ENCODE results near the gene PGP.

PGP gene

DNA sequence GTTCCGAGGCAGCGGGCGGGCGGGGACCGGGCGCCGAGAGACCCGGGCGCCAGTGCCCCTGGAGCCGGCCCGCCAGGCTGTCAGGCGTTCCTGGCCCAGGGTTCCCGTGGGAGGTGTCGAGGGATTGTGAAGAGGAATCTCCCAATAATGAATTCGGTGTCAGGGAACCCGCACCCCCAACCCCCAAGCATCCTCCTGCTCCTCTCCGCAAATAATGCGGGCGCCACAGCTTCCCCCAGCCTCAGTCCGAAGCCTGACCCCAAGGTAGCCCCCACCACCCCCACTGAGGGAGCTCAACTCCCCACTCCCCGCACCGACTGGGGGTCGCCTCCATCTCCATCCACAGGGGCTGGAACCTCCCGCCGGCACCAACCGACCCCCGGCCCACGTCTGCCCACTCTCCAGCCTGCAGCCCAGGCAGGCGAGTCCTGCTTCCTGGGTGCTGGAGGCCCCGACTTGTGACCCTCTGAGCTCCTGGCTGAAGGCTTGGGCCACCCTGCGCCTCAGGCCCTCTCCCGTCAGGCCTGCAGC is 17.6 kb downstream of the PGP start:
- H3K4me3 ChIP-seq (ENCODE audit: low read depth, low read length) = no peak overlapping the region
- TF ChIP-seq, protein P1, sequence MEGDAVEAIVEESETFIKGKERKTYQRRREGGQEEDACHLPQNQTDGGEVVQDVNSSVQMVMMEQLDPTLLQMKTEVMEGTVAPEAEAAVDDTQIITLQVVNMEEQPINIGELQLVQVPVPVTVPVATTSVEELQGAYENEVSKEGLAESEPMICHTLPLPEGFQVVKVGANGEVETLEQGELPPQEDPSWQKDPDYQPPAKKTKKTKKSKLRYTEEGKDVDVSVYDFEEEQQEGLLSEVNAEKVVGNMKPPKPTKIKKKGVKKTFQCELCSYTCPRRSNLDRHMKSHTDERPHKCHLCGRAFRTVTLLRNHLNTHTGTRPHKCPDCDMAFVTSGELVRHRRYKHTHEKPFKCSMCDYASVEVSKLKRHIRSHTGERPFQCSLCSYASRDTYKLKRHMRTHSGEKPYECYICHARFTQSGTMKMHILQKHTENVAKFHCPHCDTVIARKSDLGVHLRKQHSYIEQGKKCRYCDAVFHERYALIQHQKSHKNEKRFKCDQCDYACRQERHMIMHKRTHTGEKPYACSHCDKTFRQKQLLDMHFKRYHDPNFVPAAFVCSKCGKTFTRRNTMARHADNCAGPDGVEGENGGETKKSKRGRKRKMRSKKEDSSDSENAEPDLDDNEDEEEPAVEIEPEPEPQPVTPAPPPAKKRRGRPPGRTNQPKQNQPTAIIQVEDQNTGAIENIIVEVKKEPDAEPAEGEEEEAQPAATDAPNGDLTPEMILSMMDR (IDR thresholded peaks at IDR 0.05; ENCODE audit: borderline replicate concordance, insufficient read depth, low read depth, low read length) = no peak

DNA sequence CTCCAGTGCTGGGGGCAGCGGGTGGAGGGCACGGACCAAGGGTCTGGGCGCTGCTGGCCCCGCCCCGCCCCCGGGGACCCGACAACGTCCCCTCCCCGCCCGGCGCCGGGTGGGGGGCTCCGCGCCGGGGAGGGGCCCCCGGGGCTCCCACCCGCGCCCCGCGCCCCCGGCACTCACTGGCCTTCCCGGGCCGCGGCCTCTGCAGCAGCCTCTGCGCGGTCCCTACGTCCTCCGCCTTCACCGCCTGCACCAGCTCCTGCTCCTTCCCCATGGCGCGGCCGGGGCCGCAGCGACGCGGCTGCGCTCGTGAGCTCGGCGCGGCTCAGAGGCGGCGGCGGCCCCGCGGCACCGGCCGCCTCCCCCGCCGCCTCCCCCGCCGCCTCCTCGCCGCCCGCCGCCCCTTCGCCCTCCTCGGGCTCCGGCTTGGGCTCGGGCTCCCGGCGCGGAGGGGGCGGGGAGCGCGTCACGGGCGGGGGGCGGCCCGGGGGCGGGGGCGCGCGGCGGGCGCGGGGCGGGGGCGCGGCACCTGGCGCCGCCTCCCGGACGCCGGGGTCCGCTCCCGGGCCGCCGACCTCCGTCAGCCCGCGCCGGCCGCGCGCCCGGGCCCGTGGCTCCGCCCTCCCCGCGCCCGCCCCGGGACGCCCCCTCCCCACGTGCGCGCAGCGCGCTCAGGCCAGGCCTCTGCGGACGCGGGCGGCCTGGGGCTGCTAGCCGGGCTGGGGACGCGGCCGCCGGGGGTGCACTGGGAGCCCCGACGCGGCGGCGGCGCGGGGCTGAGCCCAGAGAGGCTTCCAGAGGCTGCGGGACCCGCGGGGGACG is 18.3 kb downstream of the PGP start, which contains the start of gene CASKIN1:
TSS of gene CASKIN1 (minus strand) at position 444 of the 819 bp plus-strand sequence. CDS start at position 271, 173 bp downstream.
- TF ChIP-seq, protein P1 (IDR thresholded peaks at IDR 0.05; ENCODE audit: borderline replicate concordance, insufficient read depth, low read depth, low read length) = no peak
- no peak within 1 kb of the TSS for H3K4me3 ChIP-seq (ENCODE audit: low read depth, low read length)

DNA sequence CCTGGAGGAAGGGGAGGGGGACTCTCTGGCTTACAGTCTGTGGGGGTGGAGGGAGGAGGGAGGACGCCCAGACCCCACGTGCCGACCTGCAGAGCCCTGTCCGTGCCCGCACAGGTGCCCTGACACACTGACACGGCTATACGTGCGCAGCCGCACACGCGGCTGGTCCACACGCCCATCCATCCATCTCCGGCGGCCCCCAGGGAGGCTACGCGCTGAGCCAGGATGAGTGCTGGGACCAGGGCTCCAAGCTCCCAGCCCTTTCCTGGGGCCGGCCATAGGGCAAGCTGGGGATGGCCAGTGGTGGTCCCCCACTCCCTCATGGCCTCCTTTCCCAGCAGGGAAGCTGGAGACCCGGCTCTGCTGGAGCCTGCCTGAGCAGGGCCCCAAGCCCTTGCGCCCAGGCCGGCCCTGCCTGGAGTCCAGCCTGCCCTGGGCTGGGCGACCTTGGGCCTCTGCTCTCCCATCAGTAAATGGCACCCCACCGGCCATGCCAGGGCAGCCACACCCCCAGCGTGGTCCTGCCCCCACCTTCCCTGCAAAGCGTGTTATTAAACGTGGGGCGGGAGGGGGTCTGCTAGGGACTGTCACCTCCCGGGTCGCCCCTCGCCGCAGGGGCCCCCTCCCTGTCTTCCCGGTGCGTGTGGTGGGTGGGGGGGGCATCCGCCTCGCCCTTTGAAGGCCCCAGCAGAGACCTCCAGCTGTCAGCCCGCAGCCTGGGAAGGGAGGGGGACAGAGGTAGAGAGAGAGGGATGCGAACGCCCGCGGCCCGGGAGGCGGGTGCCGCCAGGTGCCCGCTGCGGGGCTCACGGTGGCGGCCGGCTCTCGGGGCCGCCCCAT is 19.1 kb downstream of the PGP start:
- TF ChIP-seq, protein P1 (IDR thresholded peaks at IDR 0.05; ENCODE audit: borderline replicate concordance, insufficient read depth, low read depth, low read length) = no peak
- no peak overlapping the region for H3K4me3 ChIP-seq (ENCODE audit: low read depth, low read length)

DNA sequence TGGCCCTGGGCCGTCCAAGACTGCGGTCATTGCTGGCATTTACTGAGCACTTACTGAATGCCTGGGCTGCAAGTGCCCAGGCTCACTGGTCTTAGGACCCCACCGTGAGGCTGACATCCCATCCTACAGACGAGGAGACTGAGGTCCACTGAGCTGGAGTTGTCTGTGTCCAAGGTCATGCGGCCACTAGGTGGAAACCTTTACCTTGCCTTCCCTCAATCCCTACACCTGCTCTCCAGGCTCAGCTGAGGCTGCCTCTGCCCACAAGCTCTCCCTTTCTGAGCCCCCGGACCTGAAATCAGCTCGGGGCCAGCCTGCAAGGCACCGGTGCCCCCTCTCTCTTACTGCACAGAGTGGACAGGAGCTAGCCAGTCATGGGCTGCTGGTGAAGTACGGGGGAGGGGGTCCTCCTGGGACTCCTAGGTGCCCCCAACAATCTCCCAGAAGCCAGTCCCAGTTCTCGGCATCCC is 19.8 kb downstream of the PGP start:
- no peak overlapping the region for H3K4me3 ChIP-seq (ENCODE audit: low read depth, low read length)
- TF ChIP-seq, protein P1 (IDR thresholded peaks at IDR 0.05; ENCODE audit: borderline replicate concordance, insufficient read depth, low read depth, low read length) = peak; percentile 56; the same call in 1 of the 2 replicates

DNA sequence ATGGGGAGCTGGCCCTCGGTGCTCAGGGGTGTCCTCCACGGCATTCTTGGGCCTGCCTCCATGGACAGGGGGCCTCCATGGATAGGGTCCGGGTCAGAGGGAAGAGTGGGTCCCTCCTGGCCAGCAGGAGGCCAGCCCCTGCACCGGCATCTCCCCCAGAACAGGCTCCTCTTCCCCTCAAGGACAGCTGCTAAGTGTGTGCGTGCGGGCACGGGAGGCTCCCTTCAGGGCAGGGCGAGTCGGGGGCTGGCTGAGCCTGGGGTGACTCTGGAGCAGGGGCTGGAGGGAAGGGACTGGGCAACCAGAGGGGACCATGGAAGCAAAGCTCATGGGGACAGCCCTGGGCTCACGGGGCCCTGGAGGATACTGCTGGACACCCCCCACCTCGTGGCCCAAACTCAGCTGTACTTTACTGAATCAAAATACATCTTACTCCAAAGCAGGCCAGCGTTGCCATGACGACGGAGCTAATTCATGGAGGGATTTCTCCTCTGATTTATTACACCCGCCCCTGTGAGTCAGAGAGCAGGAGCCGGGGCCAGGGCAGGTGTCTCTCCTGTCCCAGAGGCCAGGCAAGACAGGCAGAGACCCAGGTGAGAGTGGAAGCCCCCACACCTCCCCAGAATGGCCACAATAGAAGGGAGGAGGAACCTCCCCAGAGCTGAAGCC is 20.3 kb downstream of the PGP start:
- TF ChIP-seq, protein P1 (IDR thresholded peaks at IDR 0.05; ENCODE audit: borderline replicate concordance, insufficient read depth, low read depth, low read length) = no peak
- no peak overlapping the region for H3K4me3 ChIP-seq (ENCODE audit: low read depth, low read length)

DNA sequence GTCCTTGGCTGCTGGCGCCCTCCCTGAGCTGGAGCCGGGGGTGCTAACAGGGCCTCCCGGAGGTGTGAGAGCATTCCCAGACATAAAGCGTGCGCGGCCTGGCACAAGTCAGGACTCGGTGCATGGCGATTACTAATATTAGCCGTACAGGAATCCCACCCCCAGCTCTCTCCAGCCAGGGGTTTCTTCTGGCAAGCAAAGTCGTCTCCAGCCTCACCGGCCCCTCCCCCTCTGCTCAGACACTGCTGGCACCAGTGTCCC is 23.3 kb downstream of the PGP start:
- TF ChIP-seq, protein P1 (IDR thresholded peaks at IDR 0.05; ENCODE audit: borderline replicate concordance, insufficient read depth, low read depth, low read length) = no peak
- H3K4me3 ChIP-seq (ENCODE audit: low read depth, low read length) = no peak overlapping the region

All from GM12875 (cell line).